Activated T-cell treated with anti-CD3 and anti-CD28 coated beads for 4 hours (primary cell): ENCODE results near the gene S100A9.
A peak's percentile ranks its signal among the peaks of the same experiment; 100 is the strongest.
"Not testable (repeated sequence)": the region's sequence is repeated elsewhere in the genome, so short reads cannot be mapped to it uniquely, and the experiment has no call there.

Experiments used
- DNase-seq: peaks from one replicate; pipeline ENCODE4 v3.0.0-alpha.2; 2020

S100A9 gene

GRCh38 chr1:153390938-153391710 is 33.5 kb downstream of the S100A9 start, which contains the start of gene S100A8:
TSS of gene S100A8 (minus strand) at chr1:153391073. CDS start at chr1:153390535, 538 bp downstream.
- no peak for DNase-seq

GRCh38 chr1:153392258-153392657 is 34.6 kb downstream of the S100A9 start:
- no peak for DNase-seq

- DNase-seq = no peak
Measured at GRCh38 chr1:153392822-153393221, 35.2 kb downstream of the S100A9 start.

GRCh38 chr1:153393926-153394325 is 36.3 kb downstream of the S100A9 start:
- no peak for DNase-seq

- no peak for DNase-seq
Measured at GRCh38 chr1:153394391-153394790, 36.7 kb downstream of the S100A9 start.

GRCh38 chr1:153395136-153395685 is 37.6 kb downstream of the S100A9 start:
- DNase-seq = no peak

- DNase-seq = no peak
Measured at GRCh38 chr1:153395776-153396175, 38.1 kb downstream of the S100A9 start.

- no peak for DNase-seq
Measured at GRCh38 chr1:153396461-153396860, 38.8 kb downstream of the S100A9 start.

GRCh38 chr1:153397051-153397923 is 39.6 kb downstream of the S100A9 start:
- DNase-seq = no peak

- no peak for DNase-seq
Measured at GRCh38 chr1:153397924-153398651, 40.4 kb downstream of the S100A9 start.

- no peak for DNase-seq
Measured at GRCh38 chr1:153399401-153400055, 41.9 kb downstream of the S100A9 start.

GRCh38 chr1:153400244-153400643 is 42.6 kb downstream of the S100A9 start:
- no peak for DNase-seq

- DNase-seq = no peak
Measured at GRCh38 chr1:153401461-153401860, 43.8 kb downstream of the S100A9 start.

GRCh38 chr1:153402226-153402625 is 44.6 kb downstream of the S100A9 start:
- DNase-seq = no peak

GRCh38 chr1:153403421-153404085 is 45.9 kb downstream of the S100A9 start:
- DNase-seq = no peak

- no peak for DNase-seq
Measured at GRCh38 chr1:153404086-153404635, 46.5 kb downstream of the S100A9 start.

GRCh38 chr1:153404768-153405167 is 47.1 kb downstream of the S100A9 start:
- peak; percentile 24 for DNase-seq

- not testable (repeated sequence) for DNase-seq
Measured at GRCh38 chr1:153405825-153406599, 48.4 kb downstream of the S100A9 start.

GRCh38 chr1:153407274-153407673 is 49.6 kb downstream of the S100A9 start:
- DNase-seq = not testable (repeated sequence)
